Activated naive CD4-positive, alpha-beta T cell (primary cell): ENCODE results near the gene FBXO21.
"Not testable (repeated sequence)": the region's sequence is repeated elsewhere in the genome, so short reads cannot be mapped to it uniquely, and the experiment has no call there.

ENCODE experiments used
- DNase-seq, 4 experiments: peaks; one replicate each; lab custom pipeline; 2025; lab: John Stamatoyannopoulos, UW

FBXO21 gene

GRCh38 chr12:117104003-117104402, 86.3 kb downstream of the FBXO21 start:
- DNase-seq: not testable (repeated sequence)

- DNase-seq: no peak
These were observed 87.5 kb downstream of the FBXO21 start for GRCh38 chr12:117102800-117103181.

DNA sequence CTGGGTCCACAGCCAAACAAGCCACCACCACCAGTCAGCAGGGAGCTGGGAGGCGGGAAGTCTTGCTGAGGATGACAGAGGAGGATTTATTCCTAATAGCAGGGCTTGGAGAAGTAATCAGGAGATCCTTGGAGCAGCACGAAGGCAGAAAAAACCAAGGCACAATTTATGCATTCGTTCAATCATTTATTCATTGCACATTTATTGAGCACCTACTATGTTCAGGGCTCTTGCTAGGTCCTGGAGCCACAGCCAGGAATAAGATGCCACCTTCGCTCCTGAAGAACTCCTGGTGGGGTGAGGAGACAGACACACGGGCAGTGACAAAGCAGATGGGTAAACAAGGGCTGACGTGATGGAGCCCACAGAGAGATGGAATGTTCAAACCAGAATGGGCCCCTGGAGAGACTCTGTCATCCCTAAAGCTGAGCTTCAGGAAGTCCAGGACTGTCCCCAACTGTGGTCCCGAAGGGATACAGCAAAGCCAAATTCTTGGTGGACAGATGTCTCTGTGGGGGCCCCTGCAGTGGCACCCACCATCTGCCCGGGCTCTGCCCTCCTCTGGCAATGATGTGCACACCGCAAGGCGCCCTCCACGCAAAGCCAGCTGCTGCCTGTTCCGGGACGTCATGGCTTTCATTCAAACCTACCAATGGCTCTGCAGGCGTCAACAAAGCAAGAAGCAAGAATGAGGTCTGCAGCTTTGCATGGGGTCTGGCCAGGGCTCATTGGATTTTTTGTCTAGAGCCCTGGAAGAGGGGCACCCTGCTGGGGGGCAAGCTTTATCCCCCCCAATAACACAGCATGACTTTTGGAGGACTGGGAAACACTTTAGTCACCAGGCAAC, 88.1 kb downstream of the FBXO21 start:
- no peak for DNase-seq

- DNase-seq: no peak
These were observed 89.2 kb downstream of the FBXO21 start for GRCh38 chr12:117100851-117101673.

GRCh38 chr12:117100251-117100650, 90.0 kb downstream of the FBXO21 start:
- DNase-seq: no peak

- DNase-seq: no peak
These were observed 91.7 kb downstream of the FBXO21 start for GRCh38 chr12:117098361-117099217.

DNA sequence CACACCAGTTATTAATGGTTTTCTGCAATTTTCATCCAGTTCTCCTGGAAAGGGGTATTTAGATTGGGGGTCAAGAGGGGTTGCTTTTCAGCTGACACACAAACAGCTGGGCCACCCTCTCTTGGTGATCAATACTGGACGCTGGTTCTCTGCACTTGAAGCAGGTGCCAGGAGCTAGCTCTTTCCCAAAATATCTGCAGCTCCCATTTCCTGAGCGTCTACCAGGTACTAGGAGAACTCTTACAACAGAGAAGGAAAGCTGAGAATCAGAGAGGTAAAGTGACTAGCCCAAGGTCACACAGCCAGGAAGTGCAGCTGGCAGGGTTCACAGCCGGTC, 92.3 kb downstream of the FBXO21 start:
- no peak for DNase-seq

DNA sequence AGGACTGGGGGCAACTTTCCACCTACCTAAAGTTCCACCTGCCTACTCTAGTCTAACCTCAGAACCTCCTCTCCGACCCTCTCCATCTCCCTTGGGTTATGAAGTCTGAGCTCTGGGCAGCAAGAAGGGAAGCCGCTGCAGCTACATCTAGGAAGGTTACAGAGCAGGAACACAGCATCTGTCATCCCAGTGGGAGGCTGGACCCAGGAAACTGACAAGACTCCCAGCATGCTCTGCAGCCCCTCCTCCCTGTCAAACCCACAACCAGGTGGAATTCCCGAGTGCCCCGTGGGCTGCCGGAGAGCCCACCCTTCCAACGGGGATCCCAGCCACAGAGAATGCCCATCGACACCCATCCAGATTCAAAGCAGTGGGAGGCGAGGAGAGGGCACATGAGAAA, 93.1 kb downstream of the FBXO21 start:
- DNase-seq: no peak

- DNase-seq: no peak
These were observed 93.7 kb downstream of the FBXO21 start for GRCh38 chr12:117096501-117097042.

DNA sequence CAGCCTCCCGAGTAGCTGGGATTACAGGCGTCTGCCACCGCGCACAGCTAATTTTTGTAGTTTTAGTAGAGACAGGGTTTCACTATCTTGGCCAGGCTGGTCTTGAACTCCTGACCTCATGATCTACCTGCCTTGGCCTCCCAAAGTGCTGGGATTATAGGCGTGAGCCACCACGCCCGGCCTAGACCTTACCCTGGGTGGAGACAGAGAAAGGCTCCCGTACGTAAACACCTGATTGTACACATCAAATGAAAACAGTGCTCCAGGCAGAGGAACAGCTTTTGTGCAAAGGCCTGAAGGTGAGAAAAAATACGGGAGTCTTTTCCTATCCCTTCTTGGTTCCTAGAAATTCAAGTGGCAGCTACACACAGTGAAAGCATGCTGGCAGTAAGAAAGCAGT, 95.1 kb downstream of the FBXO21 start:
- DNase-seq: not testable (repeated sequence)

- DNase-seq: no peak
These were observed 96.2 kb downstream of the FBXO21 start for GRCh38 chr12:117093918-117094630.

DNA sequence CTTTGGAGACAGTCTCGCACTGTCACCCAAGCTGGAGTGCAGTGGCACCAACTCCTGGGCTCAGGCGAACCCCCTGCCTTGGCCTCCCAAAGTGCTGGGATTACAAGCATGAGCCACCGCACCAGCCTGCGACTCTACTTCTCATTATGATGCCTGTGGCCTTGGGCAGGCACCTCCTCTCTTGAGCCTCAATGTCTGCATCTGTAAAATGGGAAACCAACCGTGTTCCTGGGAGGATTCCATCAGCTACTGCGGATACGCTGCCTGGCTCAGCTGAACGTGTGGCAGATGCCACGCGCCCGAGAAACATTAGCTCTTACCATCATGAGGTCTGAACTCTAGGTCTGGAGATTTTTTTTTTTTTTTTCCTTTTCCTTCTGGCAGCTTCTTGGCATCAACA, 96.8 kb downstream of the FBXO21 start:
- no peak for DNase-seq

- no peak for DNase-seq
These were observed 97.4 kb downstream of the FBXO21 start for GRCh38 chr12:117092886-117093285.

GRCh38 chr12:117092511-117092780, 97.8 kb downstream of the FBXO21 start:
- no peak for DNase-seq
